GM19438 (cell line): ENCODE data around the gene GATM.

Experiments used
- ATAC-seq: cut with Tn5 transposase; IDR thresholded peaks from one replicate; pipeline ENCODE4 v1.9.1; 2021; ENCODE audit warnings: low read depth; ENCODE audit not compliant: unreplicated experiment

Gene GATM

DNA sequence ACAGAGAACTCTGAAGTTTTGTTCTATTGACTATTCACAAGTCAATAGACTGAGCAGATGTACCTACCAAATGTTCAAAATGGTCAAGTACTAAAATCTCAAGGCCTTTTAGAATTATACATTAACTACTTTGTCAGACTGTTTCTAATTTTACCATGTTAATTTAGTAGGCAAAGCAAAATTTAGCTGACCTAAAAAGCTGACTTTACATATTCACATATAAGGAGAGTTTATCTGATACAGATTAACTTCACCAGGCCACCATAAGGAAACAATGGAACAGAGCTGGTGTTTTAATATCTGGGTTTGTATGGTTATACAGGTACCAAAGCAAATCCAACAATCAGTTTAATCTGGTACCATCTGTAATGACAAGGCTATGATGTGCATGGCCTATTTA lies 15.9 kb downstream of the GATM start:
- no peak for ATAC-seq

DNA sequence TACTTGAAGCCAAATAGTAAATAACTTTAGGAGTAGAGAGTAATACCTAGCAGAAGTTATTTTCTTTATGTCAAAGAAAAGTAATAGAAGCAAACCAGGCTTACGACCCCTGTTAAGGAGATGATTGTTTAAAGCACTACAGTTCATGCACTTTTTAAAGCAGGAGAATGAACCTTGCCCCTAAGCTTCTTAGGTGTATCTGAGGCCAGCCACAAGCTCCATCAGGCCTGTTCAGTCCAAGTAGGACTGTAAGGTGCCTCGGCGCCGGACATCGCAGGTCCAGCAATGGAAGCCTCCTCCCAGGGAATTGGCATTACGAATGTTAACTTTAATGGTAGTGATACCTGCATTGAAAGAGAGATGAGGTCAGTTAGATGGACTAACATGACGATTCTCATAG lies 16.5 kb downstream of the GATM start:
- ATAC-seq, result no peak

DNA sequence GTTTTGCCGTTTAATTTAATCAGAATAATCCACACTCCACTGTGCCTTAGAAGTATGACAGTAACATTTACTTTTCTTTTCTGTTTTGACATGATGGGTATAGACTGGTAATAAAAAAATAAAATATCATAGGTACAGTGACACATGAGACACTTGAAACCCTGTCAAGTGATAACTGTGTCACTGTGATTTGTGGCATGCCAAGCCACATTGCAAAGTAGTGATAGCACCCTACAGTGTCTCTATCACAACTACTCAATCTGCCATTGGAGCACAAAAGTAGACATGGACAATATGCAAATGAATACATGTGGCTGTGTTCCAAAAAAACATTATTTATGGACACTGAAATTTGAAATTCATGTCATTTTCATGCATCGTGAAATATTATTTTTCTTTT lies 22.5 kb downstream of the GATM start:
- ATAC-seq, result no peak

DNA sequence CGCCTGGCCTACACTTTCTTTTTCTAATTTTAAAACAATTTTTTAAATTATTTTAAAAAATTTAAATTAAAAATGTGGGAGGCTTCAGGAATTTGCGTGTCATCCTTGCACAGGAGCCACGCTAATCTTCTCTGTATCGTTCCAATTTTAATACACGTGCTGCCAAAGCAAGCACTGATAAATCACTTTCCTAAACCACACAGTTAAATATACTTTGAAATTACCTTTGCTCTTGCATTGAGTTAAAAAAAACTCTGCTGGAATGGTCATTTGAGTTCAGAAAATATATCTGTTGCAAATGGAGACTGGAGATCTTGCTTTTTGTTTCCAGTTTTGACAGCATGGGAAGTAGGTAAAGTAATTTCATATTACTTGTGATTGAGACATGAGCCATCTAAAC lies 23.6 kb downstream of the GATM start:
- ATAC-seq, result no peak

DNA sequence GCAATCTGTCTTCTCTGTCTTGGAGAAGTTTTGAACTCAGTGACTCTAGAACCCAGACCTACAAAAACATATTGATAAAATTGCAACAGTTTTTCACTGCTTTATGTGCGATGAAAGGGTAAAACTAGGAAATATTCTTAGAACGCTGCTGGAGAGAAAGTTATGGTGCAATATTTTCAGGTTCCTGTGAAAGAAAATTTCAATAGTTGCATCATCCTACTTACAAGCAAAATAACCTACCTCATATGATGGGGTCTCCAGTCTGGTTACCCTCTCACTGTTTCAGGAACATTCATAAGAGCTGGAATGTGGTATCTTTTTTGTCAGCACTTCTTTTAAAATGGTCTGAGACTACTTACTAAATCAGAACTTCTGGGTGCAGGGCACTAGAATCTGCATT lies 27.1 kb downstream of the GATM start:
- ATAC-seq, result no peak

DNA sequence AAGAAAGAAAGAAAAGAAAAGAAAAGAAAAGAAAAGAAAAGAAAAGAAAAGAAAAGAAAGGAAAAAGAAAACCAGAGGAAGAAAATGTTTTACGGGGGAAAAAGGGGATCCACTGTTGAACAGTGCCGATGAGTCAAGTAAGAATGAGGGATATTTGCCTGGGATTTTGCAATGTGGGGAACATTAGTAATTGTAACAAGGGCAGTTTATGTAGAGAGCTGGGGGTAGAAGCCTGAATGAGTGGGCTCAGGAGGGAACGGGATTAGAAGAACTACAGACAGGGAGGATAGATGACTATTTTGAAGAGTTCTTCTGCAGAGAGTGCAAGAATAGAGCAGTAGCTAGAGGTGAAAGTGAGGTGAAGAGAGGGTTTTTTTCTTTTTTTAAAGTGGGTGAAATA lies 28.7 kb downstream of the GATM start:
- ATAC-seq, result no peak

DNA sequence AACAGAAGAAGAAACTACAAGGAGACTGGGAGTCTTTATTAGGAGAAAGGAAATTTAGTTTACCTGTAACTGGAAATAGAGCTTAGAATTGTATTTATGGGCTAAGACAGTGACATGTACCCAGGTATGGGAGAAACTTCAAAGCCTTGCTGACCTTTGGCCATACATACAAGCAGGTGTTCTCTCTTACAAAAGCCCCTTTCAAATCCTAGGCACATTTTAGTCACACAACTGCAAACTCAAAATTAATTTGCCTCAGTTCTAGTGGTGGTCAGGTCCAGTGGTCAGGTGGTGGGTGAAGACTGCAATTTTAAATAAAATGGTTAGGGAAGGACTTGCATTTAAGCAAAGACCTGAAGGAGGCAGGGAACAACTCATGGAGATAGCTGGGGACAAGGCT lies 30.4 kb downstream of the GATM start:
- ATAC-seq, result no peak

DNA sequence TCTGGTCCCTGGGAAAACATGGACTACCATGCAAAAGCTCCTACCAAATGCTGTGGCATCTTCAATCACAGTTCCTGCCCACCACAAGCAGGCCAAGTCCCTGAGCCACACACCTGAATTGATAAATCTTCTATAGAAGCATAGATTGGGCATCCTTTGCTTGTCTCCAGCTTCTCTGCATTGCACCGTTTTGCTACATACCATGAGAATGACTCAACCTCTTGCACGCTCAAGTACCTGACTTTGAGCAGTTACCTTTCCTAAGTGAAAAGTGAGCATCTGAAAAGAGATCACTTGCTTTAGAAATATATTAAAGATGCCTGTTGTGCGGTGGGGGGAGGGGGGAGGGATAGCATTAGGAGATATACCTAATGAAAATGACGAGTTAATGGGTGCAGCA lies 31.3 kb downstream of the GATM start:
- no peak for ATAC-seq

DNA sequence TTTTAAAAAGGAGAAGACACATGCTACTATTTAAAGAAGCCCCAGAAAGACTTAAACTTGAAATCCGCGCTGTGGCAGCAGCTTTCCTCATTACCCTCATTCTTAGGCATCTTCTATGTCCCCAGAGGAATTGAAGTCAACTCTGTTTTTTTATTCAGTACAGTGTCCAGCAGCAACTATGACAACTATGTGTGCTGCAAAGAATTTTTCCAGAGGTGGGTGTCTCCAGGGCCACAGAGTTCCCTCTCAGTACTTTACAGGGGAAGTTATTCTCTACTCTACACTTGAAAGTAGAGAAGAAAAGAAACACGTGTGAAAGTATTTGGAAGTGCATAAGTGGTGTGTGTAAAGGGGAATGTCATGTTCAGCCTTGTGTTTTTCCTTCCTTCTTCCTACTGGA lies 32.0 kb downstream of the GATM start:
- no peak for ATAC-seq

DNA sequence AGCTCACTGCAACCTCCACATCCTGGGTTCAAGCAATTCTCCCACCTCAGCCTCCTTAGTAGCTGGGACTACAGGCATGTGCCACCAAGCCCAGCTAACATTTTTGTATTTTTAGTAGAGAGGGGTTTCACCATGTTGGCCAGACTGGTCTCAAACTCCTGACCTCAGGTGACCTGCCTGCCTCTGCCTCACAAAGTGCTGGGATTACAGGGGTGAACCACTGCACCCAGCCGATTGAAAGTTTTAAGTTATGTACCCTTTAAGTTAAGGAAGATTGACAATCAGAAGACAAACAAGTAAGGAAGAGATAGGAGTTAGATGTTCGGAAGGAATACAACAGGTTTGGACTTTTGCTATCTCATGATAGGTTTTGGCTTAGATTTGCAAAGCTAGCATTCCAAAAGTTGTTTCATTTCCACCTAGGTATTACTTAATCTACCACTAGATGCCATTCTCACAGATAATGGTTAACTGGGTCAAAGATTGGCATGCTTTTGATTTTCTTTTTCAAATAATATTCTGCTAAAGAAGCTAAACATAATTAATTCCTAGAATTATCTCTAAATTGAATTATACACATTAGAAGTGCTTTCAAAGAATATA lies 35.0 kb downstream of the GATM start:
- no peak for ATAC-seq

DNA sequence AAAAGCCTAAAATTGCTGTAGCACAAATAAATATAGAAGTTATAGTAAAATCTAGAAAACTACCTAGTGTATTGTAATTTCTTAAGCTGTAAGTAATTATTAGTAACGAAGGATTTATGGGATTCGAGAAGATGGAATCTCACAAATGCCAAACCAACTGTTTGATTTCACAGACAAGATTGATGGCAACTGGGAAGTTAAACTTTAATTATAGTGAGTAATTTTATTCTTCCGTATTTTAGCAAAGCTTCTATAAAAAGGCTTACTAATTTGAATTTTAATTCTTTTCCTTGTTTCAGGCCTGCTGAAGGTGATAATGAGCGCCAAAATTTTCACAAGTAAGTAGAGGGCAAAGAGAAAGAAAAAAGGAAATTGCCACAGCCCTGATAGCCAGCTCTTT lies 36.6 kb downstream of the GATM start:
- ATAC-seq, result no peak

DNA sequence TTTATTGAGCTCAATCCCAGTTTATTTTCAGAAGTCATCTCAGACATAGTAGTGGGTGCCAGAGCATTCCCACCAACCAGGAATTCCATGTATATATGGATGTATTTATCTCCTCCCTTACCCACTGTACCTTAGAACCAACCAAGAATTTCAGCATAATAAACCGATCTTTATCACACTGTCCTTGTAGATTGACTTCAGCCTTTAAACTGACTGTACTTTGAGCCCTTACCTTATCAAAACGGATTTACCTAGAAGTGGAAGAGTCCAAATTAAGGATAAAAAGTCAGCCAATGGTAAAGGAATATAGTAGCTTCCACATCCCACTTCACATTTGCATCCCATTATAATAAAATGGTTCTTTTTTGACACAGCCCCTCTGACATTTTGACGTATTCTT lies 37.9 kb downstream of the GATM start:
- no peak for ATAC-seq

DNA sequence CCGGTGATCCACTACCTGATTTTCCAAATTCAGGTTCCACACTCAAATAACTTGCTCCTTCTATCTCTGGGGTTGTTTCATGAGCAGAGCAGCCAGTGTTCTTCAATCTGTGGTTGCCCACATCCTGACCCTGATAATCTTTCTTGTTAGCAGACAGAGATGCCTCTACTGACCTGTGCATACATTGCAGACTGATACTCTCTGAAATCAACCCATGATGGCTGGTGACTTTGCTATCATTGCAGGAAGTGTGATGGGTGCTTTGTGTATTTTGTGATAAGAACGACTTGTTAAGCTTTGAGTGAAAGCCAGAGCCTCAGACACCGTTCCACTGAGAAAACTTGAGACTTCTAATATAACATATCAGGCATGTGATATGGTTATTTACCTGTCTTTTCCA lies 39.9 kb downstream of the GATM start:
- ATAC-seq, result no peak

DNA sequence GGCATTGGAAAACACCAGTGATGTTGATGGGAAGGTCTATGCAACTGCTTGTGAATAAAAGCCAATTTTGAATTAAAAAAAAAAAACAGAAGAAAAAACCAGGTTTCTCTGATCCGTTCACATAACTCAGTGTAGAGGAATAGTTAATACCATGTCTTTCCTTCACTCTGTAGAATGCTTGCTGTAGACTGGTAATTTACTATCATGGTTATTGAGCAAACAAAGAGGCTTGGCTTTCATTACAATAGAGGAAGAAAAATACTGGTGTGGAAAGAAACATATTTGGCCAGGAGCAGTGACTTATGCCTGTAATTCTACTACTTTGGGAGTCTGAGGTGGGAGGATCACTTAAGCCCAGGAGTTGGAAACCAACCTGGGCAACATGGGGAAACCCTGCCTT lies 41.1 kb downstream of the GATM start:
- no peak for ATAC-seq

DNA sequence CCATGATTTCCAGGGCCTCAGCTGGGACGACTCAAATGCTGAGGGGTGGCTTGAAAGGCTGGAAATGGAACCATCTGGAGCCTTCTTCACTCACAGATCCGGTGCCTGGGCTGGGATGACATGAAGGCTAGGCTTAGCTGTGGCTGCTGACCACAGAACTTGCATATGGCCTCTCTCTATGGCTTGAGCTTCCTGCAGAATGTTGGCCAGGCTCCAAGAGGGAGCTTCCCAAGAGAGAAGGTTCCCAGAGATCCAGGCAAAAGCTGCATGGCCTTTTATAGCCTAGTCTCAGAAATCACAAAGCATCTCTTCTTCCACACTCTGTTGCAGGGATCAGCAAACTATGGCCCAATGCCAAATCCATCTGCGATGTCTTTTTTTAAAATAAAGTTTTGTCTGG lies 44.8 kb downstream of the GATM start:
- no peak for ATAC-seq

DNA sequence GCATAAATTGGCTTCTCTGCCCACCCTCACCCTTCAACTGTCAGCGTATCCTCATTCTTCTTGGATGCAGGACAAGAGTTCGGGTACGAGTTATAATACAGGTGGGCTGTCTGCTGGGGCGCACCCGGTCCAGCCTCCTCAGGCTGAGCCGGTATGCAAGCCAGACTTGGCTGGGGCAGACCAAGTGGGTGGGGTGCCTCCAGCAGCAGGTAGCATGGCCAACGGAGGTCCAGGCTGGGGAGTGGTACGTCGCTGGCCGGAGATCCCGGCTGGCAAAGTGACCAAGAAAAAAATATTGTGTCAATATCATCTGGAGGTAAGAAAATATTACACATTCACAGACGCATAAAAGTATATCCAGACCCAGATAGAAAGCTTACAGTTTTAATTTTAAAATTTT lies 45.6 kb downstream of the GATM start:
- ATAC-seq, result no peak

DNA sequence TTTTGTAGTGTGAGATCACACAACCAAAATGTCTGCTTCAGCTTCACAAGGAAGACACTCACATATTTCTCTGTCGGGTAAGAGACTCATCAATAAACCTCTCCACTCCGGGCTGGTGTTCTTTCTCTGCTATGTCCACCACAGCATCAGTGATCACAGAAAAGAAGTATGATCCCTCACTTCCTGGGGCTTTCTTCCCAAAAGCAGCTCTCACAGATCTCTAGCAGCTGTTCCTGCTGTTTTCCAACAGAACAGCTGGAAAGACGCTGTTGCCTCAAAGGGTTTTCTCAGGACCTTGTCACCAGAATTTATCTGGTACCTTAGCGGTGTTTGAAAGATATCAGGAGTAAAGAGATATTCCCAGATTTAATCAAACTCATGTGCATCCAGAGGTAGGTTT lies 46.4 kb downstream of the GATM start:
- no peak for ATAC-seq

DNA sequence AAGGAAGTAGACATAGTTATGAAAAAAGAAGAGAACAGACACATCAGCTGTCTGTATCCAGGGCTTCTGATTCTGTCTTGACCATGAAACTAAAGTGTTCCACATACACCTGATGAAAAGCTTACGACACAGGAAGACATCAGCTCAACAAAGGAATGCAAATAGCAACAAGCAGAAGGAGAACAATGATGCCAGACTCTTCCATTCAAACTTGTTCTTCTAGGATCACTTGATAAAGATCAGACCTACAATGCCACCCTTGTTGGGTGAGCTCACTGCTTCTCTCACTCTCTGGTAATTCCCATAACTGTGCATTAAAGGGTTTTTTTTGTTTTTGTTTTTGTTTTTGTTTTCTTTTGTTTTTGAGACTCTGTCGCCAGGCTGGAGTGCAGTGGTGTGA lies 49.7 kb downstream of the GATM start:
- no peak for ATAC-seq

DNA sequence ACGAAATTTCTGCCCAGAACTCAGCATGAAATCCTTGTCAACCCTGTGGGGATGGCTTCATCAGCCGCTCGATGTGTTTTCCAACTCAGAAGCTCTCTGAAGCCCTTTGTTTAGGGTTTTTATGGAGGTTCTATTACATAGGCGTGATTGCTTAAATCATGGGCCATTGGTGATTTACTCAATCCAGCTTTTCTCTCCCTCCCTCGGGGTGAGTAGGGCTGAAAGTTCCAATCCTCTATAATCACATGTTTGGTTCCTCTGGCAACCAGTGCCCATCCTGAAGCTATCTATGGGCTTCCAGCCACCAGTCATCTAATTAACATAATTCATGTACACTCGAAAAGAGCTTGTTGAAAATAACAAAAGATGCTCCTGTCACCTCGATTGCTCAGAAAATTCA lies 51.6 kb downstream of the GATM start:
- ATAC-seq, result no peak

DNA sequence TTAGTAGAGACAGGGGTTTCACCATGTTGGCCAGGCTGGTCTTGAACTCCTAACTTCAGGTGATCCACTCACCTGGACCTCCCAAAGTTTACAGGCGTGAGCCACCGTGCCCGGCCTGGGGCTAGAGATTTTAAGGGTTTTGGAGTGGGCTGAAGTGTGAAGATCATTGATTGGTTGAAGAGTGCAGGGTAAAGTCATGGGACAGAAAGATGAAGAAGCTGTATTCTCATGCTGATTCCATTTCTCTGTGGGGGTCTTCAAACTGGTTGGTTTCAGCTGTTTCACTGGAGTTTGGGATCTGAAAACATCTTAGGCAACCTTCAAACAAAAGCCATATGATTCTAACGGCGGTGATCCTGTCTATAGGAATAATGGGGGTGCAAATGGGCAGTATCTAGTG lies 52.1 kb downstream of the GATM start:
- no peak for ATAC-seq

DNA sequence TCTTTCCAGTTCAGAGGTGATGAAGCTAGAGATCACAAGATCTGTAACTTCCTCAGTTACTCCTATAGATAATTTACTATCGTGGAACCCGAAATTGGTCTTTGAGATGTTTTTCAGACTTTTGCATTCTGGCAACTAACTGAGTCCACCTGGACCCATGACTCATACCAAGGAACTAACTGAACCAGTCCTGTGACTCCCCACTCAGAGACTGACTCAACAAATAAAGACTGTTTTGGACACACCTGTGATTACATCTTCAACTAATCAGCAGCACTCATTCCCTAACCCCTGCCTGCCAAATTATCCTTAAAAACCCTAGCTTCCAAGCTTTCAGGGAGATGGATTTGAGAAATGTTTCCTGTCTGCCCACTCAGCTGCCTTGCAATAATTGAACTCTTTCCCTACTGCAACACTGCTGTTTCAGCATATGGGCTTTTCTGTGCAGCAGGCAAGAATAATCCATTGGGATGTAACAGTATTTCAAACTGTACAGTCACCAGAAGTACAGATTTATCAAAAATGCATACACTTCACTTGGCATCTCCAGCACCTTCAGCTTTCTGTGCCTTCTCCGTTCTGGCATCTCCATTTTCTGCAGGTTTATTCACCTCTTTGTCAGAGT lies 57.7 kb downstream of the GATM start:
- no peak for ATAC-seq

DNA sequence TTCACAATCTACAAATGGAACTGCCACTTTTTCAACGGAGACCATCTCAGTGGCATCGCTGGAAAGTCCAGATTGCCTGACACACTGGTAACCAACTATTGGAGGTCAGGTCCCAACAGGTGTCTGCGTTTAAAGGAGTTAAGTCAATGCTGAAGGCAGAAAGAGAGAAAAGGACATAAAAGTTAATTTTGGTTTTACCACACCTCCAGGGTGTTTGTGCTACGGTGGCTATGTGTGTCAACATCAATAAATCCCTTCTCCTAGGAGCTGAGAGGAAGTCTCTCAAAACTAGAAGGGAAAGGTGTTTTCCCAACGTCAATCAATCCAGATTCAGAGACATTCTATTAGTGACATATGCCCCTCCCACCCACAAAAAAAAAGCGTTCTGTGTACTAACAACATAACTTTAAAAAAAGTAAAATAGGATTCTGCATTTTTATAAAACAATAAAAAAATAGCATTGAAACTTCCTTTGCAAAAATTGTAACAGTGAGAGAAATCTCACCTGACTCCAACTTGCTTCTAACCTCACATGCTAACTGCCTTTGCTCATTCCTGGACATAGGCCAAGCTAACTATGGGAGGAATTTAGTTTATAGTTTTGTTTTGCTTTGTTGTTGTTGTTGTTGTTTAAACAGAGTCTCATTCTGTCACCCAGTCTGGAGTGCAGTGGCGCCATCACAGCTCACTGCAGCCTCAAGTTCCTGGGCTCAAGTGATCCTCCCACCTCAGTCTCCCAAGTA lies 58.7 kb downstream of the GATM start:
- ATAC-seq, result no peak
